MM.1S (cell line): ENCODE results near the gene RBFOX1.

Experiments used
- DNase-seq: peaks from one replicate; pipeline ENCODE4 v3.0.0-alpha.2; 2015
- H2AFZ ChIP-seq: fragments of 300-600 bp; sonication (generic); 2 replicates; pipeline ENCODE4 v1.6.0; 2016; ENCODE audit warnings: antibody characterized with exemption, low read length
- H3F3A ChIP-seq: fragments of 300-600 bp; sonication (generic); 2 replicates; pipeline ENCODE4 v1.6.1; 2016; ENCODE audit warnings: mild to moderate bottlenecking, antibody characterized with exemption, low read length, moderate library complexity, mixed read lengths; ENCODE audit not compliant: insufficient read depth
- H3K27ac ChIP-seq: fragments of 300-600 bp; sonication (generic); 2 replicates; pipeline ENCODE4 v1.5.1; 2016; ENCODE audit warnings: mild to moderate bottlenecking, low read length
- H3K27me3 ChIP-seq: fragments of 300-600 bp; sonication (generic); replicated peaks from 2 replicates; pipeline ENCODE4 v1.6.0; 2016; ENCODE audit warnings: low read length; ENCODE audit not compliant: insufficient read depth
- H3K36me3 ChIP-seq: fragments of 300-600 bp; sonication (generic); replicated peaks from 2 replicates; pipeline ENCODE4 v1.6.1; 2016; ENCODE audit warnings: mild to moderate bottlenecking, low read length, mixed read lengths; ENCODE audit not compliant: insufficient read depth
- H3K4me1 ChIP-seq: fragments of 300-600 bp; sonication (generic); 2 replicates; pipeline ENCODE4 v1.6.1; 2016; ENCODE audit warnings: low read length, mixed read lengths
- H3K4me2 ChIP-seq: fragments of 300-600 bp; sonication (generic); 2 replicates; pipeline ENCODE4 v1.6.0; 2016; ENCODE audit warnings: low read depth, low read length
- H3K4me3 ChIP-seq: fragments of 300-600 bp; sonication (generic); 2 replicates; pipeline ENCODE4 v1.5.1; 2016; ENCODE audit warnings: low read length, mixed read lengths
- H3K79me2 ChIP-seq: fragments of 300-600 bp; sonication (generic); 2 replicates; pipeline ENCODE4 v1.6.1; 2016; ENCODE audit warnings: mixed run types, low read length, mixed read lengths
- H3K9ac ChIP-seq: fragments of 300-600 bp; sonication (generic); 2 replicates; pipeline ENCODE4 v1.6.1; 2016; ENCODE audit warnings: low read length, mixed read lengths
- H3K9me2 ChIP-seq: fragments of 300-600 bp; sonication (generic); replicated peaks from 2 replicates; pipeline ENCODE4 v1.6.1; 2016; ENCODE audit warnings: mild to moderate bottlenecking, low read length, mixed read lengths; ENCODE audit not compliant: insufficient read depth
- H3K9me3 ChIP-seq: fragments of 300-600 bp; sonication (generic); replicated peaks from 2 replicates; pipeline ENCODE4 v1.6.1; 2016; ENCODE audit warnings: mild to moderate bottlenecking, low read length, mixed read lengths; ENCODE audit not compliant: insufficient read depth
- H4K20me1 ChIP-seq: fragments of 300-600 bp; sonication (generic); 2 replicates; pipeline ENCODE4 v1.6.1; 2016; ENCODE audit warnings: mild to moderate bottlenecking, low read length, moderate library complexity, mixed read lengths; ENCODE audit not compliant: insufficient read depth
- CTCF ChIP-seq: fragments of 300-600 bp; sonication (generic); IDR thresholded peaks from 2 replicates; pipeline ENCODE4 v1.5.1; 2016; ENCODE audit warnings: antibody characterized with exemption, low read length, mixed read lengths
- EZH2 ChIP-seq: fragments of 300-600 bp; sonication (generic); optimal IDR thresholded peaks from 2 replicates; pipeline ENCODE3; 2017; ENCODE audit warnings: low read depth, mild to moderate bottlenecking, antibody characterized with exemption, low read length, mixed read lengths
- EZH2phosphoT487 ChIP-seq: fragments of 300-600 bp; sonication (generic); IDR thresholded peaks from 2 replicates; pipeline ENCODE4 v1.6.1; 2018; ENCODE audit warnings: antibody characterized with exemption, low read length

The RBFOX1 gene

DNA sequence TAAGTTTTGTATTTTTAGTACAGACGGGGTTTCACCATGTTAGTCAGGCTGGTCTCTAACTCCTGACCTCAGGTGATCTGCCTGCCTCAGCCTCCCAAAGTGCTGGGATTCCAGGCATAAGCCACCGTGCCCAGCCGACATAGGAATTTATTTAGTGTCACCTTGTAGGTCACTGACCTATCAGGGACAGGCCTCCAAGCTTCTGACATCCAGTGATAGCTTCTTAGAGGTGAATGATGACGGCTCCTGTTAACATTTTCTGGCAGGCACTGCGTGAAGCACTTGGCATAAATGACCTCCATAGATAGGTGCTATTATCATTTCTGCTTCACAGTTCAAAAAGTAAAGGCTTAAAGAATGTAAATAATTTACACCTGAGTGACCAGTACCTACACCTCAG, 71.6 kb downstream of the RBFOX1 start:
- H3K27ac ChIP-seq = no peak overlapping the region
- H3K4me2 ChIP-seq = no peak overlapping the region
- H2AFZ ChIP-seq = no peak overlapping the region
- H3K4me3 ChIP-seq = no peak overlapping the region
- no peaks in the 10 kb centered on the region for H3K36me3 ChIP-seq
- no peaks in the 10 kb centered on the region for H4K20me1 ChIP-seq
- H3K27me3 ChIP-seq = no peaks in the 10 kb centered on the region
- no peaks in the 10 kb centered on the region for H3K79me2 ChIP-seq
- DNase-seq = no peak
- H3K4me1 ChIP-seq = no peaks in the 10 kb centered on the region
- no peaks in the 10 kb centered on the region for H3K9me2 ChIP-seq
- no peak overlapping the region for H3K9ac ChIP-seq
- TF ChIP-seq EZH2phosphoT487 (no peak), EZH2 (no peak), CTCF (no peak)
- H3F3A ChIP-seq = no peaks in the 10 kb centered on the region
- no peaks in the 10 kb centered on the region for H3K9me3 ChIP-seq

DNA sequence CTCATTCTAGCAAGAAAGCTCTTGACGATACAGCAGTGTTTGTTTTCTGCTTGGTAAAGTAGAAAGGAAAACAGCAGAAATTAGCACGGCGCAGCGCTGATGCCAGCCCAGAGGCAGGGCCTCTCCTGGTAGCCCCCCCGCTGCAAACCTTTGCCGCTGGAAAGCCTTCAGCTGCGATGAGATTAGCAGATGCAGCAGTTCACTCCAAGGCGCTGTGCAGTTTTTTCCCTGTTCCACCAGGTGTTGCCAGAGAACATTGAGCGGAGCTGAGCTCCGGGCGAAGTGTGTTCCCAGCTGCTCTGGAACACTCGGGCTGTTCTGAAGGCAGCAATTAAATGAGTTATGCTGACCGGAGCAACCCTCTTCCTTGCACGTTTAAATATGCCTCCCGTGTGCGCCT, 72.5 kb downstream of the RBFOX1 start:
- H3K79me2 ChIP-seq = no peaks in the 10 kb centered on the region
- no peak for DNase-seq

DNA sequence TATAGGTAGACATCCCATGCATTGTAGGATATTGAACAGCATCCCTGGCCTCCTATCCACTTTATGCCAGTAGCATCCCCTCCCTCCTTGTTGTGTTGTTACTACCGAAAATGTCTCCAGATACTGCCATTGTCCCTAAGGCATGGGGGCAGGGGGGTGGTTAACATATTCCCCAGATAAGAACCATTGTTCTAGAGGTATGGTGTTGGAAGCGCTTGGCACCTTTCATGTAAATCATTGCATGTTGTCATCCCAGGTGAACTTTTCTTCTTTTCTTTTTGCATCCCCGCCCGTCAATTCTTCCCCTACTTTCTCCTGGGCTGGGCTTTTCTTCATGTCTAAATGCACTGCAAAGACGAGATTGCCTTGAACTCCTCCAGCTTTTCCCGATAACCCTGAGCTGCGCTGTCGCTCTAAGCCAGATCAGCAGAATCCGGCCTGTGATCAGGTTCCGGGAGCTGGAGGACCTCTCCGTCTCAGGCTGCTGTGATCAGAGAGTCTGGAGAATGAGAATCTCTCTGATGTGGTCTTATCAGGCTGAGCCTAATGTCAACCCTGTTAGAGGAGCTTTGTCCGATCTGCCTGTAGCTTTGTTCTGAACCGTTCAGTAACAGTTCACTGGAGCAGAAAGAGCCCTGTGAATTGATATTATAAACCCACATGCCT, 76.2 kb downstream of the RBFOX1 start:
- TF ChIP-seq CTCF (no peak), EZH2phosphoT487 (no peak), EZH2 (no peak)

More for the DNA sequence above, 72.5 kb downstream of the RBFOX1 start:
- no peaks in the 10 kb centered on the region for H3K4me1 ChIP-seq
- H3K27me3 ChIP-seq = no peaks in the 10 kb centered on the region
- no peak overlapping the region for H3K4me3 ChIP-seq
- H3K4me2 ChIP-seq = no peak overlapping the region
- H3K9me2 ChIP-seq = no peaks in the 10 kb centered on the region
- H4K20me1 ChIP-seq = no peaks in the 10 kb centered on the region
- no peaks in the 10 kb centered on the region for H3K9me3 ChIP-seq
- H3K27ac ChIP-seq = no peak overlapping the region
- no peaks in the 10 kb centered on the region for H3F3A ChIP-seq
- H2AFZ ChIP-seq = no peak overlapping the region
- H3K9ac ChIP-seq = no peak overlapping the region
- TF ChIP-seq CTCF (no peak), EZH2phosphoT487 (no peak), EZH2 (no peak)
- H3K36me3 ChIP-seq = no peaks in the 10 kb centered on the region

More for the DNA sequence above, 76.2 kb downstream of the RBFOX1 start:
- Histone ChIP-seq H3F3A (no peaks in the 10 kb centered on the region), H3K4me1 (no peaks in the 10 kb centered on the region), H3K9me2 (no peaks in the 10 kb centered on the region), H3K9ac (no peak overlapping the region), H3K79me2 (no peaks in the 10 kb centered on the region), H3K27me3 (no peaks in the 10 kb centered on the region), H4K20me1 (no peaks in the 10 kb centered on the region), H3K9me3 (no peaks in the 10 kb centered on the region), H2AFZ (no peak overlapping the region), H3K36me3 (no peaks in the 10 kb centered on the region), H3K27ac (no peak overlapping the region), H3K4me3 (no peak overlapping the region), H3K4me2 (no peak overlapping the region)
- DNase-seq = no peak
